ENCODE measurements around the gene TSR3. TPM values are rescaled to one million over a fixed set of nuclear protein-coding genes. Genes with fewer than 3 reads are reported as not detected.
A peak's percentile ranks its signal among the peaks of the same experiment; 100 is the strongest.

Gene TSR3
- total and polyA plus RNA-seq, 2 of the 13 experiments (the other 11 are each of a cell fraction or from before 2014, with no cell fraction given), result 24.2 to 51.0 TPM

- TF ChIP-seq, protein P1, sequence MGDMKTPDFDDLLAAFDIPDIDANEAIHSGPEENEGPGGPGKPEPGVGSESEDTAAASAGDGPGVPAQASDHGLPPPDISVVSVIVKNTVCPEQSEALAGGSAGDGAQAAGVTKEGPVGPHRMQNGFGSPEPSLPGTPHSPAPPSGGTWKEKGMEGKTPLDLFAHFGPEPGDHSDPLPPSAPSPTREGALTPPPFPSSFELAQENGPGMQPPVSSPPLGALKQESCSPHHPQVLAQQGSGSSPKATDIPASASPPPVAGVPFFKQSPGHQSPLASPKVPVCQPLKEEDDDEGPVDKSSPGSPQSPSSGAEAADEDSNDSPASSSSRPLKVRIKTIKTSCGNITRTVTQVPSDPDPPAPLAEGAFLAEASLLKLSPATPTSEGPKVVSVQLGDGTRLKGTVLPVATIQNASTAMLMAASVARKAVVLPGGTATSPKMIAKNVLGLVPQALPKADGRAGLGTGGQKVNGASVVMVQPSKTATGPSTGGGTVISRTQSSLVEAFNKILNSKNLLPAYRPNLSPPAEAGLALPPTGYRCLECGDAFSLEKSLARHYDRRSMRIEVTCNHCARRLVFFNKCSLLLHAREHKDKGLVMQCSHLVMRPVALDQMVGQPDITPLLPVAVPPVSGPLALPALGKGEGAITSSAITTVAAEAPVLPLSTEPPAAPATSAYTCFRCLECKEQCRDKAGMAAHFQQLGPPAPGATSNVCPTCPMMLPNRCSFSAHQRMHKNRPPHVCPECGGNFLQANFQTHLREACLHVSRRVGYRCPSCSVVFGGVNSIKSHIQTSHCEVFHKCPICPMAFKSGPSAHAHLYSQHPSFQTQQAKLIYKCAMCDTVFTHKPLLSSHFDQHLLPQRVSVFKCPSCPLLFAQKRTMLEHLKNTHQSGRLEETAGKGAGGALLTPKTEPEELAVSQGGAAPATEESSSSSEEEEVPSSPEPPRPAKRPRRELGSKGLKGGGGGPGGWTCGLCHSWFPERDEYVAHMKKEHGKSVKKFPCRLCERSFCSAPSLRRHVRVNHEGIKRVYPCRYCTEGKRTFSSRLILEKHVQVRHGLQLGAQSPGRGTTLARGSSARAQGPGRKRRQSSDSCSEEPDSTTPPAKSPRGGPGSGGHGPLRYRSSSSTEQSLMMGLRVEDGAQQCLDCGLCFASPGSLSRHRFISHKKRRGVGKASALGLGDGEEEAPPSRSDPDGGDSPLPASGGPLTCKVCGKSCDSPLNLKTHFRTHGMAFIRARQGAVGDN (CRISPR knock-in tag; IDR thresholded peaks at IDR 0.05), result peak; percentile 78
Measured at GRCh38 chr16:1308977-1309885, 42.4 kb downstream of the TSR3 start, which contains the start of gene UBE2I (continued).

- FAIRE-seq (no peak), ATAC-seq (peak; percentile 10), DNase-seq (ENCODE audit: low spot score) (peak; percentile 52)
- BruUV-seq (replicated peaks), result no TSS peak
- intact Hi-C loops (cut with micrococcal nuclease; ENCODE audit: unreplicated experiment), result no loop called here
- Histone ChIP-seq H3K9ac (ENCODE audit: insufficient read depth, low read depth, low read length) (peak overlapping the region; percentile 100; the same call in 1 of the 2 replicates), H3K27ac (ENCODE audit: extremely low read length, insufficient read depth, low read length) (peak overlapping the region; percentile 100), H3K79me2 (ENCODE audit: insufficient read depth, low read length) (peaks cover 35% of the 10 kb centered on the region), H3K27me3 (ENCODE audit: control insufficient read depth in 1 of 2, insufficient read depth in 2 of 2, low read length in 2 of 2) (no peaks in the 10 kb centered on the region; a peak in 2 of 5 replicates), H3K4me2 (ENCODE audit: low read depth, low read length) (peak overlapping the region; percentile 47), H3K4me1 (ENCODE audit: insufficient read depth, low read length) (peaks cover 55% of the 10 kb centered on the region), H3K36me3 (replicated peaks in 1 of 2; ENCODE audit: control insufficient read depth in 1 of 2, insufficient read depth in 2 of 2, low read length in 2 of 2) (peaks cover 9 to 12% of the 10 kb centered on the region in 2 experiments; a peak in 3 of 5 replicates), H4K20me1 (ENCODE audit: insufficient read depth, low read length) (peaks cover 33% of the 10 kb centered on the region), H3K9me3 (ENCODE audit: low read length) (no peaks in the 10 kb centered on the region), H3K4me3 (replicated peaks in 1 of 3; ENCODE audit: insufficient read depth in 1 of 3, low read depth in 2 of 3, low read length in 3 of 3) (peak overlapping the region; percentile 60 to 97 (median 85)), H2AFZ (ENCODE audit: low read length) (no peak overlapping the region)
- ChIA-PET POLR2A (interaction anchor here (0.8 to 1.6 kb wide), 5 partner anchors 8 to 35 kb away, joined by 3 to 7 read pairs (median 5); no protein-coding TSS in a partner anchor), CTCF (ENCODE audit: low intra/inter-chr PET ratio, low total read pairs) (no interaction called here)
- in situ Hi-C loops (cut with HindIII; ENCODE audit: extremely low pct_ligation_motif_present, low pct_unique_long_range_greater_than_20kb), result no loop called here
- 20% methylated on average over 8 of the region's 43 CpGs for WGBS (ENCODE audit: low lambda C conversion rate)
- TF ChIP-seq RBM22 (optimal IDR thresholded peaks at IDR 0.05; ENCODE audit: low read length) (peak; percentile 9), MBD4 (IDR thresholded peaks at IDR 0.05; ENCODE audit: borderline replicate concordance, low read length) (no peak), JUND (CRISPR knock-in tag; IDR thresholded peaks at IDR 0.05) (no peak), ZNF235 (CRISPR knock-in tag; IDR thresholded peaks at IDR 0.05; ENCODE audit: borderline replicate concordance) (no peak), TOE1 (CRISPR knock-in tag; IDR thresholded peaks at IDR 0.05) (no peak), TAF15 (IDR thresholded peaks at IDR 0.05; ENCODE audit: low read depth, low read length, poor library complexity, severe bottlenecking) (peak; percentile 22), RCOR2 (CRISPR knock-in tag; IDR thresholded peaks at IDR 0.05) (no peak), HNF4A (CRISPR knock-in tag; IDR thresholded peaks at IDR 0.05) (no peak), ZNF333 (CRISPR knock-in tag; IDR thresholded peaks at IDR 0.05; ENCODE audit: borderline replicate concordance) (no peak), ZNF468 (CRISPR knock-in tag; IDR thresholded peaks at IDR 0.05) (no peak), U2AF2 (IDR thresholded peaks at IDR 0.05; ENCODE audit: low read depth, low read length) (no peak)
- TF ChIP-seq, protein P2, sequence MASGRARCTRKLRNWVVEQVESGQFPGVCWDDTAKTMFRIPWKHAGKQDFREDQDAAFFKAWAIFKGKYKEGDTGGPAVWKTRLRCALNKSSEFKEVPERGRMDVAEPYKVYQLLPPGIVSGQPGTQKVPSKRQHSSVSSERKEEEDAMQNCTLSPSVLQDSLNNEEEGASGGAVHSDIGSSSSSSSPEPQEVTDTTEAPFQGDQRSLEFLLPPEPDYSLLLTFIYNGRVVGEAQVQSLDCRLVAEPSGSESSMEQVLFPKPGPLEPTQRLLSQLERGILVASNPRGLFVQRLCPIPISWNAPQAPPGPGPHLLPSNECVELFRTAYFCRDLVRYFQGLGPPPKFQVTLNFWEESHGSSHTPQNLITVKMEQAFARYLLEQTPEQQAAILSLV (CRISPR knock-in tag; IDR thresholded peaks at IDR 0.05; ENCODE audit: borderline replicate concordance), result no peak; the same call in 1 of the 2 replicates
Measured at GRCh38 chr16:1308036-1308976, 43.4 kb downstream of the TSR3 start.
